K562 (cell line): ENCODE measurements around the gene HPCAL1. TPM values are rescaled to one million over a fixed set of nuclear protein-coding genes. Genes with fewer than 3 reads are reported as not detected.

Experiments
- CREM ChIP-seq: IDR thresholded peaks from 2 replicates; pipeline ENCODE4 v1.6.1; 2014; ENCODE audit warnings: antibody characterized with exemption, low read depth
- ETS1 ChIP-seq: conservative IDR thresholded peaks from 2 replicates; pipeline ENCODE4 v1.6.1; 2011; ENCODE audit warnings: low read depth, mild to moderate bottlenecking, low read length; ENCODE audit not compliant: control insufficient read depth
- GATAD2A ChIP-seq: fragments of 450-650 bp; IDR thresholded peaks from 2 replicates; pipeline ENCODE4 v1.6.1; 2017
- KDM2B ChIP-seq: fragments of 250-450 bp; sonication (Bioruptor Pico); IDR thresholded peaks from 2 replicates; pipeline ENCODE4 v1.8.0; 2021; ENCODE audit warnings: mild to moderate bottlenecking, moderate library complexity
- LARP7 ChIP-seq: fragments of 450-650 bp; IDR thresholded peaks from 2 replicates; pipeline ENCODE4 v1.6.1; 2016
- LEF1 ChIP-seq: fragments of 450-650 bp; IDR thresholded peaks from 2 replicates; pipeline ENCODE4 v1.6.1; 2016; ENCODE audit warnings: mild to moderate bottlenecking
- MAX ChIP-seq: sonication (generic); formaldehyde crosslinking; IDR thresholded peaks from 2 replicates; pipeline ENCODE4 v1.9.0; 2022; ENCODE audit warnings: mild to moderate bottlenecking, missing genetic modification reagents
- MEF2A ChIP-seq: IDR thresholded peaks from 2 replicates; pipeline ENCODE4 v1.6.1; 2011; ENCODE audit warnings: low read depth, mild to moderate bottlenecking, low read length, moderate library complexity; ENCODE audit not compliant: control insufficient read depth
- MYC ChIP-seq, 2 experiments: fragments of 250-450 bp in 1 of 2; sonication (Bioruptor Pico) in 1 of 2; IDR thresholded peaks; 2 replicates each; pipeline versions ENCODE4 v1.5.1 to v1.6.1; 2012 to 2021; ENCODE audit warnings: low read depth in 2 of 2, borderline replicate concordance in 1 of 2, improper control_type of control experiment in 1 of 2, low read length in 1 of 2, mild to moderate bottlenecking in 1 of 2, moderate library complexity in 1 of 2
- RB1 ChIP-seq: fragments of 450-650 bp; IDR thresholded peaks from 2 replicates; pipeline ENCODE4 v1.6.1; 2017; ENCODE audit warnings: low read depth, mild to moderate bottlenecking
- TAF9B ChIP-seq: fragments of 450-650 bp; IDR thresholded peaks from 2 replicates; pipeline ENCODE4 v1.6.1; 2018; ENCODE audit warnings: mild to moderate bottlenecking; ENCODE audit not compliant: partially characterized antibody
- TEAD2 ChIP-seq: fragments of 450-650 bp; IDR thresholded peaks from 2 replicates; pipeline ENCODE4 v1.6.1; 2016; ENCODE audit warnings: missing genetic modification characterization, control low read depth, missing compliant biosample characterization
- TOE1 ChIP-seq, 2 experiments: fragments of 450-650 bp in 1 of 2; sonication (generic) in 1 of 2; formaldehyde crosslinking in 1 of 2; IDR thresholded peaks; 2 replicates each; pipeline versions ENCODE4 v1.7.1 to v1.8.0; 2016 to 2022; ENCODE audit warnings: borderline replicate concordance in 2 of 2, mild to moderate bottlenecking in 2 of 2, antibody characterized with exemption in 1 of 2, inconsistent platforms in 1 of 2, low read depth in 1 of 2, missing genetic modification reagents in 1 of 2, moderate library complexity in 1 of 2
- ZBTB2 ChIP-seq: fragments of 450-650 bp; IDR thresholded peaks from 2 replicates; pipeline ENCODE4 v1.6.1; 2016; ENCODE audit warnings: antibody characterized with exemption
- ZNF197 ChIP-seq: fragments of 200-800 bp; sonication (Bioruptor generic); IDR thresholded peaks from 2 replicates; pipeline ENCODE4 v1.6.1; 2016; ENCODE audit warnings: low read depth, missing genetic modification characterization, missing compliant biosample characterization
- polyA plus RNA-seq, 8 experiments: library from polyadenylated mRNA; depleted of rRNA in 4 of 8; stranded (reverse) in 5 of 8; unstranded in 3 of 8; fragments of >200 nt; fragmentation: Nextera tagmentation in 2 of 8; fragmentation: Illumina TruSeq in 1 of 8; extraction: Ambion mirVana in 2 of 8; extraction: Trizol in 1 of 8; gene quantifications; 2 replicates each; pipeline versions ENCODE4 v1.2.1 to v1.2.3, GENCODE V29; 2011 to 2014; ENCODE audit warnings: inconsistent platforms in 1 of 8, missing spikeins in 1 of 8
- total RNA-seq, 7 experiments: library from RNA; depleted of rRNA in 6 of 7; stranded (reverse); fragments of >200 nt in 6 of 7; fragmentation: Illumina TruSeq in 2 of 7; extraction: Trizol in 2 of 7; gene quantifications; 2 replicates each; pipeline versions ENCODE4 v1.2.1 to v1.2.3, GENCODE V29; 2011 to 2021; ENCODE audit warnings: low replicate concordance in 1 of 7

The HPCAL1 gene
- total and polyA plus RNA-seq, 9 of the 15 experiments (the other 6 are each of a cell fraction or from before 2014, with no cell fraction given), result 2.7 to 65.5 (median 23.9) TPM

GRCh38 chr2:10369269-10370255 lies 66.9 kb downstream of the HPCAL1 start (continued):
- no peak for TF ChIP-seq KDM2B
- TF ChIP-seq GATAD2A, result peak; percentile 81; the same call in 1 of the 2 replicates
- 0 out of 2 replicates have a peak, but pooled peaks have one; percentile 33 for TF ChIP-seq ZNF197 (CRISPR knock-in tag)
- TF ChIP-seq TOE1 (IDR thresholded peaks at IDR 0.05; ENCODE audit: borderline replicate concordance), result no peak
- no peak for TF ChIP-seq TOE1 (CRISPR knock-in tag; IDR thresholded peaks at IDR 0.05; ENCODE audit: borderline replicate concordance, low read depth)
- TF ChIP-seq LEF1, result peak; percentile 85
- TF ChIP-seq MAX, result no peak
- no peak for TF ChIP-seq LARP7
- TF ChIP-seq MEF2A, result peak; percentile 77
- peak; percentile 30; the same call in 1 of the 2 replicates for TF ChIP-seq CREM
- TF ChIP-seq TEAD2 (tag), result no peak
- TF ChIP-seq ETS1, result no peak
- peak; percentile 72 for TF ChIP-seq MYC (IDR thresholded peaks at IDR 0.05; ENCODE audit: low read depth, low read length)
- TF ChIP-seq MYC (CRISPR knock-in tag; IDR thresholded peaks at IDR 0.05; ENCODE audit: borderline replicate concordance, low read depth), result no peak
- TF ChIP-seq RB1, result no peak
- TF ChIP-seq TAF9B, result no peak
- TF ChIP-seq ZBTB2, result peak; percentile 47; the same call in 1 of the 2 replicates
